ENCODE results near the gene MRPS2.
"Not testable (repeated sequence)": the region's sequence is repeated elsewhere in the genome, so short reads cannot be mapped to it uniquely, and the experiment has no call there.

The MRPS2 gene

GRCh38 chr9:135534826-135535225, 34.3 kb downstream of the MRPS2 start:
- not testable (repeated sequence) for DNase-seq

- DNase-seq, result not testable (repeated sequence)
Measured at GRCh38 chr9:135535631-135536030, 35.1 kb downstream of the MRPS2 start.

- no peak for DNase-seq
Measured at GRCh38 chr9:135536216-135536615, 35.7 kb downstream of the MRPS2 start.

- DNase-seq, result not testable (repeated sequence)
Measured at GRCh38 chr9:135543262-135543894, 42.9 kb downstream of the MRPS2 start.

- DNase-seq, result no peak
Measured at GRCh38 chr9:135544981-135545635, 44.6 kb downstream of the MRPS2 start.

GRCh38 chr9:135545646-135546176, 45.2 kb downstream of the MRPS2 start, which contains the start of gene OBP2A:
TSS of gene OBP2A (plus strand) at chr9:135546126. CDS start at chr9:135546181, 55 bp downstream.
- DNase-seq, result not testable (repeated sequence)

GRCh38 chr9:135546792-135547617, 46.5 kb downstream of the MRPS2 start:
- DNase-seq, result not testable (repeated sequence)

GRCh38 chr9:135547756-135548736, 47.6 kb downstream of the MRPS2 start:
- no peak for DNase-seq

GRCh38 chr9:135549478-135550343, 49.2 kb downstream of the MRPS2 start:
- not testable (repeated sequence) for DNase-seq

- no peak for DNase-seq
Measured at GRCh38 chr9:135550344-135550918, 49.9 kb downstream of the MRPS2 start.

- DNase-seq, result no peak
Measured at GRCh38 chr9:135551031-135551430, 50.5 kb downstream of the MRPS2 start.

- no peak for DNase-seq
Measured at GRCh38 chr9:135551456-135551855, 51.0 kb downstream of the MRPS2 start.

- no peak for DNase-seq
Measured at GRCh38 chr9:135552021-135552697, 51.7 kb downstream of the MRPS2 start.

- no peak for DNase-seq
Measured at GRCh38 chr9:135552698-135553171, 52.3 kb downstream of the MRPS2 start.

Data from NCI-H526 (cell line).